Measurements from ENCODE around the gene CCDC127. TPM values are rescaled to one million over a fixed set of nuclear protein-coding genes. Genes with fewer than 3 reads are reported as not detected.
"Not testable (repeated sequence)": the region's sequence is repeated elsewhere in the genome, so short reads cannot be mapped to it uniquely, and the experiment has no call there.

CCDC127 gene
- total RNA-seq, 1 donor from 2014 or later: 7.7 TPM

- DNase-seq (ENCODE audit: low spot score): no peak
Measured at GRCh38 chr5:172841-173251, 45.1 kb downstream of the CCDC127 start.

- DNase-seq (ENCODE audit: low spot score): no peak
Measured at GRCh38 chr5:172421-172820, 45.5 kb downstream of the CCDC127 start.

- DNase-seq (ENCODE audit: low spot score): no peak
Measured at GRCh38 chr5:171801-172331, 46.1 kb downstream of the CCDC127 start.

DNA sequence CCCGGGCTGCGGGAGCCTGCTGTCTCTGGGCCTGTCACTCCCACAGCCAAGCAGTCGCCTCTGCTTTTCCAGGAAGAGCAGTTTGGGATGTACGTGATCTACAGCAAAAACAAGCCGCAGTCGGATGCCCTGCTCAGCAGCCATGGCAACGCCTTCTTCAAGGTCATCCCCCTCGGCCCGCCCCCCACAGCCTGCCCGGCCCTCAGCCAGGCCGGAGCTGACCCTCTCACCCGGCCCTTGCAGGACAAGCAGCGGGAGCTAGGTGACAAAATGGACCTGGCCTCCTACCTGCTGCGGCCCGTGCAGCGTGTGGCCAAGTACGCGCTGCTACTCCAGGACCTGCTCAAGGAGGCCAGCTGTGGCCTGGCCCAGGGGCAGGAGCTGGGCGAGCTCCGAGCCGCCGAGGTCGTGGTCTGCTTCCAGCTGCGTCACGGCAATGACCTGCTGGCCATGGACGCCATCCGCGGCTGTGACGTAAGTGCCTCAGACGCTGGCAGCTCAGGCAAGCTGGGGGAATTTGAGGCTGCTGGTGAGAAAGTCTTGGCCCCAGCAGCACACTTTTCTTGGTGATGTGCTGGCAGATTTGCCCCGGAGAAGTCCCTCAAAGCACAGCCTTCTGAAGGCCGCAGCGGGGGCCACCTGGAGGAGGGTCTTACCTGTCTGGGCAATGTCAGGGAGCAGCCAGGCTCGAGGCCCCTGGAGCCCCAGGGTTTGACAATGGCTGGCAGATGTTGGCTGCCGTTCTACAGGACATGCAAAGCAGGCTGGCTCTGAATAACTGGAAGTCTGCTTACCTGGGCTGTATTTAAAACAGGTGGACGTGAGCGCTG is 46.8 kb downstream of the CCDC127 start:
- DNase-seq (ENCODE audit: low spot score): no peak

GRCh38 chr5:169728-170094 is 48.2 kb downstream of the CCDC127 start:
- DNase-seq (ENCODE audit: low spot score): no peak

- no peak for DNase-seq (ENCODE audit: low spot score)
Measured at GRCh38 chr5:169071-169727, 48.8 kb downstream of the CCDC127 start.

GRCh38 chr5:167982-168660 is 49.8 kb downstream of the CCDC127 start:
- DNase-seq (ENCODE audit: low spot score): no peak

DNA sequence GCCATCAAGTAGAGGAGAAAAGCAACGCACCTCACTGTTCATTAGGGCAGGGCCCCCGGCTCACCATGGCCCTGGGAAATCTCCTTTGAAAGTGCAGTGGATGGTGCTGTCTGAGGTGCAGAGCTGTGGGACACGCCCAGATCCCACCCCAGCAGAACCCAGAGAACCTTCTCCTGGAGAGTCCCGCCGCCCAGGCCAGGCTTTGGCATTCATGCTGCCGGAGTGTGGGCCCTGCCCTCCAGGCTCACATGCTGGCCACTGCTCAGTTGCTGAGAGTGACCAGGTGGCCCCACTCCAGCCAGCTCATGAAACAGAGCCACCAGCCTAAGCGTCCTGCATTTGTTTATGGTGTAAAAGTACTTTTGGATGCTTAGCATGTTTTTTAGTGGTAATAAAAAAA is 50.4 kb downstream of the CCDC127 start:
- DNase-seq (ENCODE audit: low spot score): no peak

GRCh38 chr5:166441-167372 is 51.2 kb downstream of the CCDC127 start:
- no peak for DNase-seq (ENCODE audit: low spot score)

DNA sequence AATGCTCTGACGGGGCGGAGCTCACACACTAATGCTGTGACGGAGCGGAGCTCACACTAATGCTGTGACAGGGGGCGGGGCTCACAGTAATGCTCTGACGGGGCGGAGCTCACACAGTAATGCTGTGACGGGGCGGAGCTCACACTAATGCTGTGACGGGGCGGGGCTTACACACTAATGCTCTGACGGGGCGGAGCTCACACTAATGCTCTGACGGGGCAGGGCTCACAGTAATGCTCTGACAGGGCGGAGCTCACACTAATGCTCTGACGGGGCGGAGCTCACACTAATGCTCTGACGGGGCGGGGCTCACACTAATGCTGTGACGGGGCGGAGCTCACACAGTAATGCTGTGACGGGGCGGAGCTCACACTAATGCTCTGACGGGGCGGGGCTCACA is 53.2 kb downstream of the CCDC127 start:
- not testable (repeated sequence) for DNase-seq (ENCODE audit: low spot score)

- no peak for DNase-seq (ENCODE audit: low spot score)
Measured at GRCh38 chr5:164244-164643, 53.7 kb downstream of the CCDC127 start.

- DNase-seq (ENCODE audit: low spot score): no peak
Measured at GRCh38 chr5:163841-164240, 54.1 kb downstream of the CCDC127 start.

DNA sequence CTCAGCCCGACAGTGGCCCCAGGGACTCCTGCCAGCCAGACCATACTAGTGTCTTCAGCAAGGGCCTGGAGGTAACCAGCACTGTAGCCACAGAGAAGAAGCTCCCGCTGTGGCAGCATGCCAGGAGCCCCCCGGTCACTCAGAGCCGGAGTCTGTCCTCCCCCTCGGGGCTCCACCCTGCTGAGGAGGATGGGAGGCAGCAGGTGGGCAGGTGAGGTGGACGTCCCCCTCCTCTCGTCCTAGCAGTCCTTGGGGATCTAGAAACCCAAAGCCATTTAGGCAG is 54.7 kb downstream of the CCDC127 start:
- DNase-seq (ENCODE audit: low spot score): no peak

DNA sequence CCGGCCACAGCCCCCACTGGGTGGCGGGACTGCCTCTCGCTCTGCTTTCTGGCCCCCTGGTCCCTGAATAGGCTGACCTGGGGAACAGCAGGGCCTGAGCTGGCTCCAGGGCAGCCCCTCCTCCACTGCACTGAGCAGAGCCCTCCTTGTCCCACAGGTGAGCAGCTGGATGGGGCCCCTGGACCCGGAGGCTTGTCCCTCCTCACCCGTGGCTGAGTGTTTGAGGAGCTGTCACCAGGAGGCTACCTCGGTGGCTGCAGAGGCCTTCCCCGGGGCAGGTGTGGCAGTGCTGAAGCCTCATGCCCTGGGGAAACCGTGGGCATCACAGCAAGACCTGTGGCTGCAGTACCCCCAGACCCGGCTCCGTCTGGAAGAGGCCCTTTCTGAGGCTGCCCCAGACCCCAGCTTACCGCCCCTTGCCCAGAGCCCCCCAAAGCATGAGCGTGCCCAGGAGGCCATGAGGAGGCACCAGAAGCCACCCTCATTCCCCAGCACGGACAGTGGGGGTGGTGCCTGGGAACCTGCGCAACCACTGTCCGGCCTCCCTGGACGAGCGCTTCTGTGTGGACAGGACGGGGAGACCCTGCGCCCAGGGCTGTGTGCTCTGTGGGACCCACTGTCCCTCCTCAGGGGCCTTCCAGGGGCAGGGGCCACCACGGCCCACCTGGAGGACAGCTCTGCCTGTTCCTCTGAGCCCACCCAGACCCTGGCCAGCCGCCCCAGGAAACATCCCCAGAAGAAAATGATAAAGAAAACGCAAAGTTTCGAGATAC is 55.2 kb downstream of the CCDC127 start:
- no peak for DNase-seq (ENCODE audit: low spot score)

GRCh38 chr5:162190-162564 is 55.8 kb downstream of the CCDC127 start:
- no peak for DNase-seq (ENCODE audit: low spot score)

DNA sequence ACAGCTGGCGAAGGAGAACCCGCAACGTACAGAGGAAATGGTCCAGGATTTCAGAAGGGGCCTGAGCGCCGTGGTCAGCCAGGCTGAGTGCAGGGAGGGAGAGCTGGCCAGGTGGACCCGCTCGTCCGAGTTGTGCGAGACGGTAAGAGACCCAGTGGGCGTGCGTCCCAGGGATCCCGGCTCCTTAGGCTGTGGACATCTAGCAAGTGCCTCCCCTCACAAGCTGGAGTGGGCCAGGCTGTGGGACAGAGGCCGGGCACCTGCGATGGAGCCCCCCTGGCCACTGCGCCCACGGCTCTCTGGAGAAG is 56.2 kb downstream of the CCDC127 start:
- DNase-seq (ENCODE audit: low spot score): no peak

DNA sequence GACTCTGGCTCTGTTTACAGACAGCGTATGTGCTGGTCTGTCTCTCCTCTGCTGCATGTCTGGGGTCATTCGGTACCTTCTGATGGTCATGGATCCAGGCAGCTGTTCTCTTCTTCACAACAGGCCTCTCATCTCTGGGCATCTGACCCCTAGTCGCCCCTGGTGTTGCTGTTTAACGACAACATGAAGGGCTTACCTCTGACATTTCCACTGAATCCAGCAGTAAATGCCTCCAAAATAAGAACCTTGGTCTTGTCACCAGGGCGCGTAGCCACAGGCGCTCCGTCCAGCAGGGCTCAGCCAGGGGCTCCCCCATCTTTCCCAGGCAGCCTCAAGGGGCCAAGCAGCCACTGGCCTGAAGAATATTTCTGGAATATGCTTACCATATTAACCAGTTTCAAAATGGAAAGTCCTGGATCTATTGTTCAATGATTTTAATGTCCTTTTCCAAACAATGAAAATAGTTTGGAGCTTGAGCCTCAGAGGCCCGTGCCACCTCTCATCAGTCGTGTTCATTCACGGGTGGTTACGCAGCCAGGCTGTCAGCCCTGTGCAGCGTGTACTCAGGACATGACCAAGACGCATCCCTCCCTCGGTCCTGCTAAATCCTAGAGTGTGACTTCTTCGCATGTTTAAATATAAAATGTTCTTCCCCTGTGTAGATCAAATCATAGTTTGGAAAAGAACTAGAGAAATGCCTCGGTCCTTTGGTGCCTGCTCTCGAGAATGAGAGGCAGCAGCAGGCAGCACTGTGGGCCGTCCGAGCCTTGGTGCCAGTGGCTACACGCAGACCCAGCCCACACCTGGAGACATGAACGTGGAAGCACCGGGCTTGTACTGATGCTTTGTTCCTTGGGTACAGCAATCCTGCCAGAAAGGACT is 56.8 kb downstream of the CCDC127 start:
- no peak for DNase-seq (ENCODE audit: low spot score)

DNA sequence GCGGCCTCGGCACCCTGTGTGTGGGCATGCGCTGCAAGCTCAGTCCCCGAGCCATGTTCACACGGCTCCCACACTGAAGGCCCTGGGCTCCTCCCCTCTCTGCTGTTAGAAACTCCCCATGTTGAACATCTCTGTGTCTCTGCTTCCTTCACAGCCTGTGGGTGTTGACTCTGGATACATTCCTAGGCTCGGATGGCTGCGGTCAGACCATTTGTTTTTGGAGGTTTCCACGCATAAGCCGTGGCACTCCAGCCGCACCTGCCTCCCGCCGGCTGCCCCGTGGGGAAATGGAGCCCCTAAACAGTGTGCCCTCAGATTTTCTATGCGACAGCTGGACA is 57.8 kb downstream of the CCDC127 start:
- DNase-seq (ENCODE audit: low spot score): no peak

GRCh38 chr5:159448-160172 is 58.3 kb downstream of the CCDC127 start:
- DNase-seq (ENCODE audit: low spot score): no peak
